Endothelial cell of umbilical vein (primary cell): ENCODE data around the gene AASDHPPT.

Source experiments
- CTCF ChIP-seq, 2 donors: IDR thresholded peaks; 1 replicate in 1 of 2; 2 replicates in 1 of 2; pipeline ENCODE4 v1.5.1; 2011; ENCODE audit warnings: low read length in 2 of 2, mild to moderate bottlenecking in 2 of 2, moderate library complexity in 2 of 2, control low read depth in 1 of 2, inconsistent platforms in 1 of 2, low read depth in 1 of 2; ENCODE audit not compliant: insufficient read depth in 1 of 2; ENCODE audit errors: extremely low read depth in 1 of 2
- POLR2A ChIP-seq: IDR thresholded peaks from 2 replicates; pipeline ENCODE4 v1.6.1; 2012; ENCODE audit warnings: low read depth, mild to moderate bottlenecking, control low read depth, low read length

- TF ChIP-seq POLR2A (no peak), CTCF (IDR thresholded peaks at IDR 0.05; ENCODE audit: extremely low read depth in 1 of 2, insufficient read depth in 1 of 2, low read depth in 1 of 2, low read length in 2 of 2) (no peak)
Measured at GRCh38 chr11:106105986-106106385, 28.5 kb downstream of the AASDHPPT start.
